ENCODE data around the gene CAPN11. TPM values are rescaled to one million over a fixed set of nuclear protein-coding genes. Genes with fewer than 3 reads are reported as not detected.

Gene CAPN11
- total RNA-seq, 2 experiments from 2014 or later, result not detected

DNA sequence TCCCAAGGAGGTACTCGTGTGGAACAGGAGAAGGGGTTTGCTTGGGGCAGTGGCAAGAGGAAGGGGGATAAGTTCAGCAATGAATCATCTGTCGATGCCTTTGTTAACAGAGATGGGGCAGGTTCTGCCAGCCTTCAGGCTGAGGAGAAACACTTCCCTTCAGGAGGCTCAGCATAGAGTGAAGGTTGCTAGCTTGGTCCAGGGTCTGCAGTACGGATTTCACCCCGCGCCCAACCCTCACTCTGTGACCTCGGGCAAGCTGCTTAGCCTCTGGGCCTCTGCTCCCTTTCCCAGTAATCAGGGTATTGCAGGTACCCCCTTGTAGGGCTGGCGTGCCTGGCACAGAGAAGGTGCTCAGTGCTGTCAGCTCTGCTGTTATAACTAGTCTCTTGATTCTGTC is 7.5 kb downstream of the CAPN11 start:
- no peak overlapping the region for H3K4me2 ChIP-seq (ENCODE audit: low read length)
- TF ChIP-seq, protein P1, sequence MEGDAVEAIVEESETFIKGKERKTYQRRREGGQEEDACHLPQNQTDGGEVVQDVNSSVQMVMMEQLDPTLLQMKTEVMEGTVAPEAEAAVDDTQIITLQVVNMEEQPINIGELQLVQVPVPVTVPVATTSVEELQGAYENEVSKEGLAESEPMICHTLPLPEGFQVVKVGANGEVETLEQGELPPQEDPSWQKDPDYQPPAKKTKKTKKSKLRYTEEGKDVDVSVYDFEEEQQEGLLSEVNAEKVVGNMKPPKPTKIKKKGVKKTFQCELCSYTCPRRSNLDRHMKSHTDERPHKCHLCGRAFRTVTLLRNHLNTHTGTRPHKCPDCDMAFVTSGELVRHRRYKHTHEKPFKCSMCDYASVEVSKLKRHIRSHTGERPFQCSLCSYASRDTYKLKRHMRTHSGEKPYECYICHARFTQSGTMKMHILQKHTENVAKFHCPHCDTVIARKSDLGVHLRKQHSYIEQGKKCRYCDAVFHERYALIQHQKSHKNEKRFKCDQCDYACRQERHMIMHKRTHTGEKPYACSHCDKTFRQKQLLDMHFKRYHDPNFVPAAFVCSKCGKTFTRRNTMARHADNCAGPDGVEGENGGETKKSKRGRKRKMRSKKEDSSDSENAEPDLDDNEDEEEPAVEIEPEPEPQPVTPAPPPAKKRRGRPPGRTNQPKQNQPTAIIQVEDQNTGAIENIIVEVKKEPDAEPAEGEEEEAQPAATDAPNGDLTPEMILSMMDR (conservative IDR thresholded peaks at IDR 0.05; ENCODE audit: low read length), result no peak
- TF ChIP-seq EZH2phosphoT487 (IDR thresholded peaks at IDR 0.05; ENCODE audit: borderline replicate concordance, low read depth, low read length), result no peak
- H3K9me2 ChIP-seq (ENCODE audit: insufficient read depth, low read length), result no peaks in the 10 kb centered on the region
- intact Hi-C loops (cut with micrococcal nuclease; ENCODE audit: unreplicated experiment), result no loop called here
- H3K4me3 ChIP-seq (ENCODE audit: low read depth, low read length, poor library complexity, severe bottlenecking), result no peak overlapping the region
- H3K36me3 ChIP-seq (ENCODE audit: insufficient read depth, low read length), result no peaks in the 10 kb centered on the region
- no peaks in the 10 kb centered on the region for H4K20me1 ChIP-seq (ENCODE audit: insufficient read depth, low read length)
- ChIA-PET POLR2A (interaction anchor here (0.6 kb wide), 1 partner anchor 20 kb away, joined by 7 read pairs; no protein-coding TSS in a partner anchor), CTCF (ENCODE audit: unreplicated experiment) (no interaction called here)
- no peak overlapping the region for H3K27ac ChIP-seq (ENCODE audit: low read depth, low read length, poor library complexity, severe bottlenecking)
- no peaks in the 10 kb centered on the region for H3K79me2 ChIP-seq (ENCODE audit: insufficient read depth, low read depth, low read length)
- no TSS peak for BruUV-seq (replicated peaks)
- H2AFZ ChIP-seq (ENCODE audit: low read length), result no peak overlapping the region
- peaks cover 6% of the 10 kb centered on the region for H3K4me1 ChIP-seq (ENCODE audit: insufficient read depth, low read length, poor library complexity, severe bottlenecking)
- DNase-seq (ENCODE audit: low spot score), result no peak
- H3K9me3 ChIP-seq (ENCODE audit: low read length), result no peaks in the 10 kb centered on the region

DNA sequence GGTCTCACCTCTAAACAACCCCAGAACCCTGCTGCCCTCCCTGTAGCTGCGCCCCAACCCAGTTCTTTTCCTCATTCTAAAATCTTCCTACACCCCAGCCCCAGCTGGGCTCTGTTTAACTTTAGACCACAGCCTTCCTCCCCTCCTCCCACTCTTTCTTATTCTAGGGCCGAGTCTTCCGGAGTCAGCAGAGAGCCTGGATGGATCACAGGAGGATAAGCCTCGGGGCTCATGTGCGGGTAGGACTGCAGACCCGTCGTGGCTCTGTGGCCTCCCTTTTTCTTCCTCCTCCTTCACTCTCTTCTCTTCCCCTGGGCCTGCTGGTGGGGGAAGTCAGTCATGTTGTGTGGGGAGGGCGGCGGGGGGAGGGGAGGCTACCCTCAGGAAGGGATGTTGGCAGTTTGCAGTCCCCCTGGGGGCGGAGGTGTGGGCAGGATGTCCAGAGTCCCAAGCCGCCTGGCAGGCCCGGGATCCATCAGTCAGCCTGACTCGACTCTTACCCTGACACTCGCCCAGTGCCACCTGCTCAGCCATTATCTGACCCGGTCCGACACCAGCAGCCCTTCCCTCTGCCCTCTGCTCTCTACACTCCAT is 8.1 kb downstream of the CAPN11 start:
- no peak overlapping the region for H3K4me3 ChIP-seq (ENCODE audit: low read depth, low read length, poor library complexity, severe bottlenecking)
- no peak overlapping the region for H3K27ac ChIP-seq (ENCODE audit: low read depth, low read length, poor library complexity, severe bottlenecking)
- CTCF ChIA-PET (ENCODE audit: unreplicated experiment), result no interaction called here
- peaks cover 6% of the 10 kb centered on the region for H3K4me1 ChIP-seq (ENCODE audit: insufficient read depth, low read length, poor library complexity, severe bottlenecking)
- H3K79me2 ChIP-seq (ENCODE audit: insufficient read depth, low read depth, low read length), result no peaks in the 10 kb centered on the region
- no peaks in the 10 kb centered on the region for H3K9me2 ChIP-seq (ENCODE audit: insufficient read depth, low read length)
- BruUV-seq (replicated peaks), result no TSS peak
- no peak overlapping the region for H3K4me2 ChIP-seq (ENCODE audit: low read length)
- no peaks in the 10 kb centered on the region for H3K9me3 ChIP-seq (ENCODE audit: low read length)
- no peaks in the 10 kb centered on the region for H3K36me3 ChIP-seq (ENCODE audit: insufficient read depth, low read length)
- no peak overlapping the region for H2AFZ ChIP-seq (ENCODE audit: low read length)
- intact Hi-C loops (cut with micrococcal nuclease; ENCODE audit: unreplicated experiment), result no loop called here
- DNase-seq (ENCODE audit: low spot score), result no peak
- TF ChIP-seq, protein P1 (conservative IDR thresholded peaks at IDR 0.05; ENCODE audit: low read length), result no peak
- no peak for TF ChIP-seq EZH2phosphoT487 (IDR thresholded peaks at IDR 0.05; ENCODE audit: borderline replicate concordance, low read depth, low read length)
- POLR2A ChIA-PET, result interaction anchor here (0.6 kb wide), 1 partner anchor 19 kb away, joined by 7 read pairs; no protein-coding TSS in a partner anchor
- no peaks in the 10 kb centered on the region for H4K20me1 ChIP-seq (ENCODE audit: insufficient read depth, low read length)

- ChIA-PET CTCF (ENCODE audit: unreplicated experiment) (no interaction called here), POLR2A (interaction anchor here (0.6 kb wide), 1 partner anchor 1930 kb away, joined by 6 read pairs; no protein-coding TSS in a partner anchor)
- BruUV-seq (replicated peaks), result no TSS peak
- H4K20me1 ChIP-seq (ENCODE audit: insufficient read depth, low read length), result no peaks in the 10 kb centered on the region
- H3K79me2 ChIP-seq (ENCODE audit: insufficient read depth, low read depth, low read length), result no peaks in the 10 kb centered on the region
- no peak overlapping the region for H3K4me2 ChIP-seq (ENCODE audit: low read length)
- H3K9me3 ChIP-seq (ENCODE audit: low read length), result no peaks in the 10 kb centered on the region
- no peak overlapping the region for H3K27ac ChIP-seq (ENCODE audit: low read depth, low read length, poor library complexity, severe bottlenecking)
- H2AFZ ChIP-seq (ENCODE audit: low read length), result no peak overlapping the region
- intact Hi-C loops (cut with micrococcal nuclease; ENCODE audit: unreplicated experiment), result no loop called here
- H3K36me3 ChIP-seq (ENCODE audit: insufficient read depth, low read length), result no peaks in the 10 kb centered on the region
- TF ChIP-seq EZH2phosphoT487 (IDR thresholded peaks at IDR 0.05; ENCODE audit: borderline replicate concordance, low read depth, low read length), result no peak
- TF ChIP-seq, protein P1 (conservative IDR thresholded peaks at IDR 0.05; ENCODE audit: low read length), result no peak
- H3K9me2 ChIP-seq (ENCODE audit: insufficient read depth, low read length), result no peaks in the 10 kb centered on the region
- peaks cover 6% of the 10 kb centered on the region for H3K4me1 ChIP-seq (ENCODE audit: insufficient read depth, low read length, poor library complexity, severe bottlenecking)
- no peak for DNase-seq (ENCODE audit: low spot score)
- no peak overlapping the region for H3K4me3 ChIP-seq (ENCODE audit: low read depth, low read length, poor library complexity, severe bottlenecking)
Measured at GRCh38 chr6:44167567-44167966, 8.9 kb downstream of the CAPN11 start.

All from OCI-LY7 (cell line).